ENCODE measurements around the gene GCK. TPM values are rescaled to one million over a fixed set of nuclear protein-coding genes. Genes with fewer than 3 reads are reported as not detected.

GCK gene
- total and polyA plus RNA-seq, 2 of the 13 experiments (the other 11 are each of a cell fraction or from before 2014, with no cell fraction given), result not detected

GRCh38 chr7:44200699-44201461, 11.6 kb upstream of the GCK start, which contains the start of gene YKT6 (continued):
- peak; percentile 80 for TF ChIP-seq XRCC5 (optimal IDR thresholded peaks at IDR 0.05; ENCODE audit: low read length)
- no peak for TF ChIP-seq HDAC6 (IDR thresholded peaks at IDR 0.05; ENCODE audit: low read depth, low read length)
- TF ChIP-seq ZNF710 (CRISPR knock-in tag; IDR thresholded peaks at IDR 0.05; ENCODE audit: borderline replicate concordance), result no peak; the same call in 1 of the 2 replicates
- TF ChIP-seq ZNF547 (CRISPR knock-in tag; IDR thresholded peaks at IDR 0.05), result no peak
- TF ChIP-seq MAFG (CRISPR knock-in tag; IDR thresholded peaks at IDR 0.05), result no peak
- TF ChIP-seq ZGPAT (CRISPR knock-in tag; IDR thresholded peaks at IDR 0.05), result peak; percentile 79
- peak; percentile 74; the same call in 1 of the 2 replicates for TF ChIP-seq HDAC1 (CRISPR knock-in tag; IDR thresholded peaks at IDR 0.05)
- peak; percentile 58; the same call in 1 of the 2 replicates for TF ChIP-seq CREM (IDR thresholded peaks at IDR 0.05)
- TF ChIP-seq CREM (CRISPR knock-in tag; IDR thresholded peaks at IDR 0.05), result no peak
- TF ChIP-seq MTA1 (CRISPR knock-in tag; IDR thresholded peaks at IDR 0.05; ENCODE audit: borderline replicate concordance), result no peak
- no peak for TF ChIP-seq ZNF713 (CRISPR knock-in tag; IDR thresholded peaks at IDR 0.05)
- 0 out of 2 replicates have a peak, but pooled peaks have one; percentile 46 for TF ChIP-seq KDM5B (CRISPR knock-in tag; IDR thresholded peaks at IDR 0.05; ENCODE audit: borderline replicate concordance)
- TF ChIP-seq SIX1 (CRISPR knock-in tag; IDR thresholded peaks at IDR 0.05; ENCODE audit: borderline replicate concordance), result peak; percentile 84; the same call in 1 of the 2 replicates
- TF ChIP-seq ZNF737 (CRISPR knock-in tag; IDR thresholded peaks at IDR 0.05; ENCODE audit: borderline replicate concordance), result no peak
- TF ChIP-seq NR2C2 (CRISPR knock-in tag; IDR thresholded peaks at IDR 0.05; ENCODE audit: borderline replicate concordance), result peak; percentile 99
- peak; percentile 71; the same call in 1 of the 2 replicates for TF ChIP-seq SALL1 (CRISPR knock-in tag; IDR thresholded peaks at IDR 0.05)
- TF ChIP-seq ZNF317 (CRISPR knock-in tag; IDR thresholded peaks at IDR 0.05), result no peak; the same call in 1 of the 2 replicates
- peak; percentile 76; the same call in 1 of the 2 replicates for TF ChIP-seq YEATS4 (CRISPR knock-in tag; IDR thresholded peaks at IDR 0.05; ENCODE audit: borderline replicate concordance)
- TF ChIP-seq ZNF761 (CRISPR knock-in tag; conservative IDR thresholded peaks at IDR 0.05), result no peak
- no peak for TF ChIP-seq ZHX1 (CRISPR knock-in tag; IDR thresholded peaks at IDR 0.05; ENCODE audit: low read depth)
- TF ChIP-seq SRSF9 (IDR thresholded peaks at IDR 0.05; ENCODE audit: borderline replicate concordance, insufficient read depth, low read depth, low read length, poor library complexity, severe bottlenecking), result no peak

Data from HepG2 (cell line).